Occipital lobe (tissue), 2 donors: ENCODE measurements around the gene FXYD7. TPM values are rescaled to one million over a fixed set of nuclear protein-coding genes. Genes with fewer than 3 reads are reported as not detected.

Experiments used
- DNase-seq: peaks from one replicate; lab custom pipeline; 2025; lab: John Stamatoyannopoulos, UW
- total RNA-seq: library from RNA; depleted of rRNA; stranded (reverse); fragments of >200 nt; gene quantifications from one replicate; pipeline ENCODE4 v1.2.3, GENCODE V29; 2014

The FXYD7 gene
- total RNA-seq, 1 donor from 2014 or later: 24.0 TPM

GRCh38 chr19:35110974-35111373 is 32.1 kb upstream of the FXYD7 start:
- DNase-seq: no peak

- DNase-seq: no peak
Observed at GRCh38 chr19:35112995-35113688, 29.9 kb upstream of the FXYD7 start.

GRCh38 chr19:35114353-35115176 is 28.5 kb upstream of the FXYD7 start:
- DNase-seq: peak; percentile 29

GRCh38 chr19:35115177-35115951 is 27.7 kb upstream of the FXYD7 start, which contains the start of gene FXYD3:
FXYD3 (plus strand) TSS chr19:35115823; CDS start chr19:35119377, 3,554 bp downstream.
- DNase-seq: peak; percentile 66

GRCh38 chr19:35116072-35116801 is 26.8 kb upstream of the FXYD7 start:
- no peak for DNase-seq

GRCh38 chr19:35117116-35117515 is 25.9 kb upstream of the FXYD7 start:
- no peak for DNase-seq

GRCh38 chr19:35117799-35118198 is 25.3 kb upstream of the FXYD7 start:
- DNase-seq: no peak

GRCh38 chr19:35118268-35119020 is 24.6 kb upstream of the FXYD7 start:
- DNase-seq: no peak

GRCh38 chr19:35119091-35119490 is 24.0 kb upstream of the FXYD7 start:
- no peak for DNase-seq

GRCh38 chr19:35119578-35120155 is 23.4 kb upstream of the FXYD7 start:
- DNase-seq: no peak

- DNase-seq: peak; percentile 37
Observed at GRCh38 chr19:35120492-35120891, 22.6 kb upstream of the FXYD7 start.

GRCh38 chr19:35120898-35121297 is 22.2 kb upstream of the FXYD7 start:
- DNase-seq: no peak

GRCh38 chr19:35122687-35123551 is 20.1 kb upstream of the FXYD7 start:
- DNase-seq: no peak

GRCh38 chr19:35123573-35123972 is 19.5 kb upstream of the FXYD7 start:
- no peak for DNase-seq

- DNase-seq: peak; percentile 93
Observed at GRCh38 chr19:35124098-35125060, 18.7 kb upstream of the FXYD7 start.

- DNase-seq: no peak
Observed at GRCh38 chr19:35125270-35125717, 17.8 kb upstream of the FXYD7 start.

- DNase-seq: no peak
Observed at GRCh38 chr19:35125749-35126623, 17.1 kb upstream of the FXYD7 start.
